NOMO-1 (cell line): ENCODE results near the gene TPR.
A peak's percentile ranks its signal among the peaks of the same experiment; 100 is the strongest.

ENCODE experiments used
- DNase-seq, 2 experiments: peaks; one replicate each; lab custom pipeline; 2025; ENCODE audit not compliant: unreplicated experiment in 2 of 2; lab: John Stamatoyannopoulos, UW

TPR gene

DNA sequence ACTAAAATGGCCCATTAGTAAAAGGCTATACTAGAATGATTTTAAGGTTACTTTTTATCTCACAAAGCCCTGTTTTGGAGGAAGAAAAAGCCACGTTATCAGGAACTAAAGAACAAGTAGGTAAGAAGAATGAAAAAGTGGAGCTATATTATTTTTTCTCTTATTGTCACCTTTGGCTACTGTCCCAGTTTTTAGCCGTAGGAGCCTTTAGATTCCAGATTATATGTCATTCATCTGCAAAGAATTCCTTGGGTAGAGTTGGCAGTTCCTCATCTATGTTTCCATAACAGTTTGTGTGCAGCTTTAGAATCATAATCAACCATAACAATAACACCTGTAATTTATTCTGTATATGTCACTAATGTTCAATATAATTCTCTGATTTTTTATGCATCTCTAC lies 83.8 kb downstream of the TPR start:
- no peak for DNase-seq

GRCh38 chr1:186289943-186290545 lies 85.0 kb downstream of the TPR start:
- DNase-seq: no peak

DNA sequence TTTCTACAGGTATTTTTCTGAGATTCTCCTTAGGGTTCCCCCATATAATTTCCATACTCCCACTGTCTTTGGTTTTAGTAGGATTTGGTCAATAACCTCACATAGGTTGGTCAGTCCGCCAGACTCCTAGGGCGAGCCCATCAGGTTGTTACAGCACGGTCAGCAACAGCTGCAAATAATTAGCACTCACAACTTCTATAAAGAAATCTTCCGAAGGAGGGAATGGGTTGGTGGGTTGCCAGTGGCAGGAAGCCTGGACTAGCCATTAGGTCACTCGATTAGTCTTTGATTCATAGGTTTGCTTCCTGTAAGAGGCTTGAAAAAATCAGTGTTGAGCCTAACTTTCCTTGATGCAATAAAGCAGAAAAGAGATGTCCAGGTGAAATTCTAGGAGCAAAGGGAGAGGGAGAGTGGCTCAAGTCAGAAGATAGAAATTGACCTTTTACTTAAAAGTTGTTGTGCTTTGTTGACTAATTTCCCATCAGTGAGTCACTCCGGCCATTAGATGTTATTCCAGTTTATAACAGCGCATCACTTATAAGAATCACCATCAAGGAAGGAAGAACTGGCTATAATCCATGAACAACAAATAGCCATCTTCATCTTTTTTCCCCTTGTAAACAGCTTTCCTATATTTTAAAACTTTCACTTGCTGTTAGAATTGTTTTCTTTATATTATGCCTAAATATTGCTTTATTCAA lies 88.3 kb downstream of the TPR start:
- no peak for DNase-seq

DNA sequence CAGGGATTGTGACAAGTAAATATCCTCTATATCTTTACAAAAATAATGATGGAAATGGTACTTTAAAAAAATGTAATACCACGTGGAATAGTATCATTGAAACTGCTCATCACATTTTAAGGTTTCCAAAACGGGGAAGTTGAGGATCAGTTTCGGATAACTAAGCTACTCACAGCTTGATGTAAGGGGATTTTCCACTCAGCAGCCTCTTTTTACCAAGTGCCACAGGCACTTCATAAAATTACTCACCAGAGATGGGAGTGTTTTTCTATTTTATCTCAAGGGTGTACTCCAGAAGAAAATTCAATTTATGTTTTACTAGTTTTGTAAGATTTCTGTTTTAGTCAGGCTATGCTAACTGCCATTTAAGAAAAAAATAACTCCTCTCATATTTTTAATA lies 91.7 kb downstream of the TPR start:
- no peak for DNase-seq

- no peak for DNase-seq
These were observed 92.6 kb downstream of the TPR start for GRCh38 chr1:186282466-186282865.

DNA sequence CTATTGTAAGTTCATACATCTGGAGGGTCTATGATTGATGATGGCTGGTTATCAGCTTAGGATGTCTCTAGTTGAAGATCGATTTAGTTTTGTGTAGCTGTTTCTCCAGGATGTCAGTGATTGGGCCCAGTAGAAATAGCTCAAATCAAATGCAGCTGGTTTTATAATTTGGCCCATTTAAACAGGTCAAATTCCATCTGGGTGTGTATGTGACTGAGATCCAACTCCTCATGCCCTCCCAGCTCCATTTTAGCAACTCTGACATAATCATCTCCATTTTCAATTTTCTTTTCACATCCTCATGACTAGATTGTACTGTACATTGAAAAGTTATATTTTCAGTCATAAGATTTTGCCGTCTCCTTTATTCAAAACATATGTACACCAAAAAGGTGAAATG lies 99.2 kb downstream of the TPR start:
- DNase-seq: no peak

DNA sequence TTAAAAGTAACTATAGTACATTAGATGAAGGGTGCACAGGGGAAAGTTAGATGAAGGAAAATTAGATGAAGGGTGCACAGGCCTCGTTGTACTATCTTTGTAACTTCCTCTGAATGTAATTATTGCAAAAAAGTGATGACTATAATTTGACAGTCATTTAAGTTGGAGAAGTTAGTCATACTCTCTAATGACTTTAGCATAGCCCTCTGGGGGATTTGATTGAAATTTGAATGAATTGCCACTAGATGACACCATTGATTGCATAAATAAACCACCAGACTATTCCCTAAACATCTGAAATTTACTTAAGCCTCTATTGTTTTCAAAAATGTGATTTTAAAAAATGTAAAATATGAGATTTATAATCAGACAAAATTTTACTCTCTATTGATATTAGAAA lies 102.6 kb downstream of the TPR start:
- DNase-seq: peak in 1 of 2 experiments; percentile 67

DNA sequence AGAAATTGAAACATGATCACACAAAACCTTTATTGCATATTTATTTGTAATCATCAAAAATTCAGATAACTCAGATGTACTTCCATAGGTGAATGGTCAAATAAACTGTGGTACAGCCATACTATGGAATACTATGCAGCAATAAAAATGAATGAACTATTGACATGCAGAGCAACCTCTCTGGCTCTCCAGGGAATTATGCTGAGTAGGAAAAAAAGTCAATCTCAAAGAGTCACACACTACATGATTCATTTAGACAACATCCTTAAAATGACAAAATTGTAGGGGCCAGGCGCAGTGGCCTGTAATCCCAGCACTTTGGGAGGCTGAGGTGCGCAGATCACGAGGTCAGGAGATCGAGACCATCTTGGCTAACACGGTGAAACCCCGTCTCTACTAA lies 104.0 kb downstream of the TPR start:
- DNase-seq: no peak
